ENCODE data around the gene PHETA1.
A peak's percentile ranks its signal among the peaks of the same experiment; 100 is the strongest.

The PHETA1 gene, protein sequence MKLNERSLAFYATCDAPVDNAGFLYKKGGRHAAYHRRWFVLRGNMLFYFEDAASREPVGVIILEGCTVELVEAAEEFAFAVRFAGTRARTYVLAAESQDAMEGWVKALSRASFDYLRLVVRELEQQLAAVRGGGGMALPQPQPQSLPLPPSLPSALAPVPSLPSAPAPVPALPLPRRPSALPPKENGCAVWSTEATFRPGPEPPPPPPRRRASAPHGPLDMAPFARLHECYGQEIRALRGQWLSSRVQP

DNA sequence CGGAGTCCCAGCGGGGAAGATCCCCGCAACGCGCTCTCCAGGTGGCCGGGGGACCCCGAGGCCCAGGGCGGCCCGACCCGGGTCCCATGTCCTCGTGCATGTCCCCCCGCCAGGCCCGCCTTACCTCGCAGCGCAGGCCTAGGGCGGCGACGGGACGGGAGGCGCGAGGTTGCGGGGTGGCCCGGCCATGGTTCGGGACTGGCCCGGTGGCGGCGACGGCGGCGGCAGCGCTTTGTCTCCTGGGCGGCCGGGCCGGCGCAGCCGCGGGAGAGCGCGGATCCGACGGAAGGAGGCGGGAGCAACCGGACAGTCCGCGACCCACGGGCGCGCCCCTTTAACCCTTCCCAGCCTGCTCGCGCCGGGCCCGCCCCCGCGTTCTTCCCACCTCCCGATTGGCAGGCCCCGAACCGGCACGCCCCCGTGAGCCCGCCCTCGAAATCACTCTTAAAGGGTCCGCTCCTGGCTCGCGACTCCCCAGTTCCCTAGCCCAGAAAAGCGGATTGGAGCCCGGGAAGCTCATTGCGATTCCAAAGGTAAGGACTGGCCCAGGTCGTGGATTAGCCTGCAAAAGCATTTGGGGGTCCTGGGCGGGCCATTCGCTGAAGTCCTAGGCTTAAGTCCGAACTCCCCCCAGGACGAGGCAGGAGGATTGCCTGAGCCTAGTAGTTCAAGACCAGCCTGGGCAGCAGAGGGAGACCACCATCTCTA is at the start of gene PHETA1:
Gene PHETA1 (minus strand): TSS at position 308 of the 708 bp plus-strand sequence. CDS start 5,668 bp downstream, outside the sequence.
- DNase-seq = peak; percentile 78

DNA sequence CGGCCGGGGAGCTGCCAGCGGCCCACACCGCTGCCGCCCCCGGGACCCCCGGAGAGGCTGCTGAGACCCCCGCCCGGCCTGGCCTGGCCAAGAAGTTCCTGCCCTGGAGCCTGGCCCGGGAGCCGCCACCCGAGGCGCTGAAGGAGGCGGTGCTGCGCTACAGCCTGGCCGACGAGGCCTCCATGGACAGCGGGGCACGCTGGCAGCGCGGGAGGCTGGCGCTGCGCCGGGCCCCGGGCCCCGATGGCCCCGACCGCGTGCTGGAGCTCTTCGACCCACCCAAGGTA is 49.6 kb upstream of the PHETA1 start:
- no peak for DNase-seq

DNA sequence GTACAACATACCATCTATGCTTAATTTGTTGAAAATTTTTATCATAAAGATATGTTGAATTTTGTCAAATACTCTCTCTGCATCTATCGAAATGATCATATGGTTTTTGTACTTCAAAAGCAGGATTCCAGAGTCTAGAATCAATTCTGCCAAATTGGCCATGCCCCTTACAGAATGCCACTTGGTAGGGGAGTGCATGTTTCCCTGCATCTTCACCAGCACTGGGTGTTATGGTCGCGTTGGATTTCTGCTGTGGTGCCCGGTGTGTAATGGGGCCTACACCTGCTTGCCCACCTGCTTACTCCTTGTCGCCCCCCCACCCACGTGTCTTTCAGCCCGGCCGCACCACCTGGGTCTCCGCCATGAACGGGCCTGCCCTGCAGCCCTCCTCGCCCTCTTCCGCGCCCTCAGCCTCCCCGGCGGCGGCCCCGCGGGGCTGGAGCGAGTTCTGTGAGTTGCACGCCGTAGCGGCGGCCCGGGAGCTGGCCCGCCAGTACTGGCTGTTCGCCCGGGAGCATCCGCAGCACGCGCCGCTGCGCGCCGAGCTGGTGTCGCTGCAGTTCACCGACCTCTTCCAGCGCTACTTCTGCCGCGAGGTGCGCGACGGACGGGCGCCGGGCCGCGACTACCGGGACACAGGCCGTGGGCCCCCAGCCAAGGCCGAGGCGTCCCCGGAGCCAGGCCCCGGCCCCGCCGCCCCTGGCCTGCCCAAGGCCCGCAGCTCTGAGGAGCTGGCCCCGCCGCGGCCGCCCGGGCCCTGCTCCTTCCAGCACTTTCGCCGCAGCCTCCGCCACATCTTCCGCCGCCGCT is 49.1 kb upstream of the PHETA1 start:
- DNase-seq = no peak

DNA sequence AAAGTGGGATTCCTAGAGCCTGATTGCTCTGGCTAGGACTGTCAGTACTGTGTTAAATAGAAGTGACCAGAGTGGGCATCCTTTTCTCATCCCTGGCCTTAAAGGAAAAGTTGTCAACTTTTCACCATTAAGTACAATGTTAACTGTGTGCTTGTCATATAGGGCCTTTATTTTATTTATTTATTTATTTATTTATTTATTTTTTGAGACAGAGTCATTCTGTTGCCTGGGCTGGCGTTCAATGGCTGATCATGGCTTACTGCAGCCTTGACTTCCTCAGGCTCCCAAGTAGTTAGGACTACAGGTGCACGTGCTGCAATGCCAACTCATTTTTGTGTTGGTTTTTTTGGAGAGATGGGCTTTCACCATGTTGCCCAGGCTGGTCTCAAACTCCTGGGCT is 48.4 kb upstream of the PHETA1 start:
- no peak for DNase-seq

DNA sequence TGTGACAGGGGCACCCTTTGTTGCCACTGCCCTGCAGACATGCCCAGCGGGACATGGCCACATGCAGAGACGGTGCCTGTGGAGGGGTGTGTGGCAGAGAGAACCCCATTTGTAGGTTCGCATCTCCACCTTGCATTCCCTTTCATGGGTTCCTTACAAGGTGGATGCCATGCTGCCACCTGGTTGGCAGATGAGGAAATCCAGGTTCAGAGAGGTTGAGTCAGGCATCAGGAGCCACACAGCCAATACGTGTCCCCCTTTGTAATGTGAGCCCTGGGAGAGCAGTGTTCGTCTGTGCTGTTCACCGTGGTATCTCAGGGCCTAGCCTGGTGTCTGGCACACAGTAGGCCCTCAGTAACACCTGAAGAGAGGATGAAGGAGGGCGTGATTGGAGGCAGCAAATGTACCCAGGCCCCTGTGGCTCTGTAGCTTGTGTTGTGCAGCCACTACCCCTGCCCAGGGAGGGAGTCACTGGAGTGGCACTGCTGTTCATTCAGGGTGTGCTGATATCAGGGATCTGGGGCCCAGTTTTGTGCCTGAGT is 45.9 kb upstream of the PHETA1 start:
- DNase-seq = no peak

DNA sequence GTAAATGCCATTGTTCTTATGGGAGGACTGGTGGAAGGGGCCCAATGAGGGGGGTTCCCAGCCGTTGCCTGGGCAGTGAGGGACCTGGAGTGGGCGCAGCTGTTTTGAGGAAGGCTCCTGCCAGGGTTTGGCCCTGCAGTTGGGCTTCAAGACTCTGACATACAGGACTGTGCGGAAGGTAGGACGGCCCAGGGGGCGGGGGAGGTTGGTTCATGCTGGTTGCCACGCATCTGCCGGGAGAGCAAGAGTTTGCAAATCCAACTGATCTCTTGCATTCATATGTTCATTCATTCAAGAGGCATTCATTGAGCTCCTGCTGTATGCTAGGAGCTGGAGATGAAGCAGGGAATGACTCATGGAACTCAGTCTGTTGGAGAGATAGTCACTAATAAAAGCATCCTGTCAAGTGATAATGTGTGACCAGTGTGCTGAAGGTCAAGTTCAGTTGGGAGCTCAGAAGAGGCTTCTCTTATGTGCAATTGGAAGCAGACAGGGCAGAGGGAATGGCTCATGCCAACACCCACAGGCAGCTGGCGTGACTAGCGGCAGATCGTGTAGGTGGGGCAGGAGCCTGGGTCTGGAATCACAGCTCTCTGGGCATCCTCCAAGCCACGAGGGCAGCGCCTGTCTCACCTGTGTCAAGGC is 44.7 kb upstream of the PHETA1 start:
- DNase-seq = peak; percentile 48

DNA sequence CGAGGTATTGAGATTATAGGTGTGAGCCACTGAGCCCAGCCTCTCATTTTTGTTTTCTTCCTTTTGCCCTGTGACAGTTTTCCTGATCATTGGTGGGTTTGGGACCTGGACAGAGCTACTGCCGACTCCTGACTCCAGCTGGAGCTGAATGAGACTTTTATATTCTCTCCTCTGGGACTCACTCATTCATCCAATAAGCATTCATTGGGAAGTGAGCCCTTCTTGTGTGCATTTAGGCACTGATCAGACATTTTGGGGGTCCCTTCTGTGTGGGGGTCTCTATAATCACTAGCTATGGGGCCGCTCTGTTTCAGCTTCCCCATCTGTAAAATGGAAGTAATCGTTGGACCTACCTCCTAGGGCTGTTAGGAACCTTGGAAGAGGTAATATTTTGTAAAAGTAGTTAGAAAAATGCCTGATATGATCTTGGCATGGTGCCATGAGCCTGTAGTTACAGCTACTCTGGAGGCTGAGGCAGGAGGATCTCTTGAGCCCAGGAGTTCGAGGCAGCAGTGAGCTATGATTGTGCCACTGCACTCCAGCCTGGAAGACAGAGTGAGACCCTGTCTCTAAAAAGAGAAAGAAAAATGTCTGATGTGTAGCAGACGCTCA is 44.0 kb upstream of the PHETA1 start:
- DNase-seq = no peak

DNA sequence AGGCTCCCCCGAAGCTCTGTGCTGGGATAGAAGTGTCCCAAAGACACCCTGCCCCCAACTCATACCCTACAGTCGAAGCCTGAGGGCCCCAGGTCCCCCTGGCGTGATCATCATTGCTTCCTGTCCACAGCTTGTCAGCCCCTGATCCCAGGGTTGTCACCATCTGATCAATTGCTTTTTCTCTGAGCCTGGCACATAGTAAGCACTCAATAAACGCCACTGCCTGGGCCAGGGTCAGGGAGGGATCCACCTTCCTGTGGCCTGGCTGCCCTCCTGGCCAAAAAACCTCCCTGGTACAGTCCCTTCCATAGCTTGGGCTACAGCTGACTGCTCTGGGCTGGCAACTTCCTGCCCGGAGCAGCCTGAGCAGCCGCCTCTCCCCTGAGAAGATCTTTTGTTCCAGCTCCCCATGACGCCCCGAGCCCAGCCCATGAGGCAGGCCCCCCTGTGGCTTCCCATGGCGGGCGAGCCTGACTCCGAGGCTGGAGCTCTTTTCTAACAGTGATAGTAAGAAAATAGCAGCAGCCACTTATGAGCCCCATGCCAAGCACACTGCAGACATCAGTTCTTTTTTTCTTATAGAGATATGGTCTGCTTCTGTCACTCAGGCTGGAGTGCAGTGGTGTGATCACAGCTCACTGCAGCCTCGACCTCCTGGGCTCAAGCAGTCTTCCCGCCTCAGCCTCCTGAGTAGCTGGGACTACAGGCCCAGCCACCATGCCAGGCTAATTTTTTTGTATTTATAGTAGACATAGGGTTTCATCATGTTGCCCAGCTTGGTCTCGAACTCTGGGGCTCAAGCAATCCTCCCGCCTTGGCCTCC is 43.3 kb upstream of the PHETA1 start:
- DNase-seq = no peak

DNA sequence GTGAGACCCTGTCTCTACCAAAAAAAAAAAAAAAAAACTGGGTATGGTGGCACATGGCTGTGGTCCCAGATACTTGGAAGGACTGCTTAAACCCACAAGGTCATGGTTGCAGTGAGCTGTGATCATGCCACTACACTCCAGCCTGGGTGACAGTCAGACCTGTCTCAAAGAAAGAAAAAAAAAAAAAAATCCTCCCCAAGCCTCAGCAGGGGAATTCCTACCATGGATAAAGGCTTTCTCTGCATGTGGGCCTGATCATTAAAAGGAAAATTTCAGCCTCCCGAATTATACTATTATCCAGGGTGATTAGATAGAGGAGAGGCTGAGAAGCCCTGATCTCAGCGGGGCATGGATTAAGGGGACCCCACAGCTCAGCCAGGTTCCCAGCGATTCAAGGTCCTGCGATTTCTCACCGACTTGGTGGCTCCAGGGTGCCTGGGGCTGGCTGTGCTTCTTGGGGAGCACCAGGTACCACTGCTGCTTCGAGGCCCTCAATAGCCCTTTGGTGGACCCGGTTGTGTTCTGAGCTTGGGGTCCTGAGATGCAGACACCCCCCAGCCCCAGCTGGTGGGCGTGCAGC is 42.4 kb upstream of the PHETA1 start:
- no peak for DNase-seq

DNA sequence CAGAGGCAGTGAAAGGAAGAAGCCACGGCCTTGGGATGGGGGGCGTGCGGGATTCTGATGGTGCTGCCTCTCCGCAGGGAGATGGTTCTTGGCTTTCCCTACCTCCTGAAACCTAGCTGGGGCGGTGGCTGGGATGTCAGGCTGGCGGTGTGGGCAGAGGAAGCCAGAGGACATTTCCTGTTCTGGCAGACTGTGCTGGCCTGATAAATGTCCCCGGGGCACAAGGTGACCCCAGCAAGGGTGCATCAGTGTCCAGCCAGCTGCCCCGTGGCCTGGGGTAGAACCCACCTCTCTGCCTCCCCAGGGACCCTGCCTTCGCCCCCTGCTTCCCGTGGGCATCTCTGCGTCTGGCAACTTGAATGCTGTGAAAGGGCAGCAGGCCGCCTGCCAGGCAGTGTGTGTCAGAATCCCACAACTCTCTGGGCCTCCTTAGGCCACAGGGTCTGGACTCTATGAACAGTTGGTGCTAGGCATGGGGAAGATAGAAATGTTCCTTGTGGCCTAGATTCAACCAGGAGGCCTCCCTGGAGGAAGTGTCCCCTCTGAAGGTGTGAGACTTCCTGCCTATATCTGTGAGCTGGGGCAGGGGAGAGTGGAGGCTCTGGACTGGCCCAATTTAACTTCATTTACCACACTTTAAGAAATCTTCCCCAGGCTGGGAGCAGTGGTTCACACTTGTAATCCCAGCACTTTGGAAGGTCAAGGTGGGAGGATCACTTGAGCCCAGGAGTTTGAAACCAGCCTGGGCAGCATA is 41.7 kb upstream of the PHETA1 start:
- DNase-seq = no peak

DNA sequence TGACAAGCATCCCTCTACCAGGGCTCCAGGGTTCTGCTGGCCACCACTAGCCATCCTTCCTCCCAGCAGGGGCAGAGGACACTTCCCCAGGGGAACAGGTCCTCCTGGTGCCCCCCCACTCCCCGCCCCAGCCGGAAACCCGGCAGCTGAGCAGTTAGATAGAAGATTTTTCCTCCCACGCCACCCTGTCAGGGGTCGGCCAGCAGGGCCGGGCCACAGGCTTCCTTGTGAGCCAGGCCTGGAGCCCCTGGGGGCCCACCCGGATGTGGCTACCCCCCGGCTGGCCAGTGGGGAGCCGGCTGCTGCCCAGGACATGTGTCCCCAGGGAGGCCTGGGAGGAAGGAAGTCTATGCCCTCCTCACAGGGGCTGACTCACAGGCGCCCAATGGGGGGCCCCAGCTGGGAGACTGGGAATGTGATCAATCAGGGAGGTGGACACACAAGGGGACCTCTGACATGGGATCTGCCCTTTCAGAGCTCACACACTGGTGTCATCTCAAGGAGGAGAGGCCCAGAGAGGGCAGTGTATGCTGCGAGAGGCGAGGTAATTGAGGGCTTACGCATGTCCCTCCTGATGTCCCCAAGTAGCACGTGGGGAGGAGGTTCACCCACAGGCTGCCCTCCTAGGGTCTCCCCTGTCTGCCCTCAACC is 41.0 kb upstream of the PHETA1 start:
- DNase-seq = peak; percentile 28

DNA sequence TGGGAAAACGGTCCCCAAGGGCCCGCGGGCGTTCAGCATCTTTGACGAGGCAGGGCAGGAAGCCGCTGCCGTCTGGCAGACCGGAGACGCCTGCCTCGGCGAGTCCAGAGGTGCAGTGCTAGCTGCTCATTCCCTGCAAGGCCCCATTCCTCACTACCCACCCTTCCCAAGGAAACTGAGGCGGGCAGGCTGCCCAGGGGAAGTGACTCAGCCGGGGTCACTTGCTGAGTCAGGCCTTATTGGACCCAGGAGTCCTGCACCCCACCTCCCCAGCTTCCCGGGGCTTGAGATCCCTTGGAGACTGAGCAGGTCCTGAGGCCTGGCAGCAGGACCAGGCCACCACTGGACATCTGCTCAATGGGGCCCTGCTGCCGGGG is 40.5 kb upstream of the PHETA1 start:
- DNase-seq = no peak

DNA sequence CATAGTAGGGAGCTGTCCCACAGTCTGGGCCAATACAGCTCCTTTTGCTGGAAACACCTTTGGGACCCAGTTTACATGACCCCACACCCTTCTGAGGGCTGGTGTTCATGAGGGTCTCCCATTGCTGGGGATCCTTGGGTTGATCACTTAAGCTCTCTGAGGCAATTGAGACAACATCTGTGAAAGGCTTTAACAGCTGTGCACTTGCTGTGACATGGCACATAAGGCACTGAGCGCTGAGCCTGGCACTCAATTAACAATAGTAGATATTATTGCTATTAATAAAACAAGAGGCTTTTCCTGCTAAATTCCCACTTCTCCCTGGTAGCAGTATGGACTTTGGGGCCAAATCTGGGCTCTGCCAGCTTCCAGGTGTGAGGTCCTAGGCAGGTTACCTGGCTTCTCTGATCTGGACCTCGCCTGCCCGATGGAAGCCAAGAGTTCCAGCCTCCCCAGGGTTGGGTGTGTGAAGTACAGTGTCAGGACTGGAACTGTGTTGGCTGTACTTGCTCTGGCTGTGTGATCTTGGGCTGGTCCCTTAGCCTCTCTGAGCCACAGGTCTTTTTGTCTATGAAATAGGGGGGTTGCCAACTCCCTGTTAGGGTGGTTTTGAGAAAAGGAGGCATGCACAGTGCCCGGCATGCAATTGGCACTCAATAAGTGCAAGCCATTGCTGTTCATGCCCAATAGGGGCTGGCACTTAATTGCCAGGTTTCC is 39.9 kb upstream of the PHETA1 start:
- DNase-seq = no peak

DNA sequence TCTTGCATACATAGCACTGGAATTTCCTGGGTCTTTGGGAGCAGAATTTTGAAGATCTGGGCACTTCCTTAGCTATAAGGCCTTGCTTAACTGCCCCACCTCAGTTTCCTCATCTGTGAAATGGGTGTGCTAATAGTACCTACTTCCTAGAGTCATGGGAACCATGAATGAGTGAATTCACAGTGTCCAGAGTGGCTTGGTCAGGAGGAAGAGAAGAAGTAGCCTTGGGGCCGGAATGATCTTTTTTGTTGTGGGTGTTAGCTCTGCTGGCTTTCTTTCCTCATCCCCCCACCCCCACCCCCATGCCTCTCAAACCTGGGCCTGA is 39.2 kb upstream of the PHETA1 start:
- no peak for DNase-seq

DNA sequence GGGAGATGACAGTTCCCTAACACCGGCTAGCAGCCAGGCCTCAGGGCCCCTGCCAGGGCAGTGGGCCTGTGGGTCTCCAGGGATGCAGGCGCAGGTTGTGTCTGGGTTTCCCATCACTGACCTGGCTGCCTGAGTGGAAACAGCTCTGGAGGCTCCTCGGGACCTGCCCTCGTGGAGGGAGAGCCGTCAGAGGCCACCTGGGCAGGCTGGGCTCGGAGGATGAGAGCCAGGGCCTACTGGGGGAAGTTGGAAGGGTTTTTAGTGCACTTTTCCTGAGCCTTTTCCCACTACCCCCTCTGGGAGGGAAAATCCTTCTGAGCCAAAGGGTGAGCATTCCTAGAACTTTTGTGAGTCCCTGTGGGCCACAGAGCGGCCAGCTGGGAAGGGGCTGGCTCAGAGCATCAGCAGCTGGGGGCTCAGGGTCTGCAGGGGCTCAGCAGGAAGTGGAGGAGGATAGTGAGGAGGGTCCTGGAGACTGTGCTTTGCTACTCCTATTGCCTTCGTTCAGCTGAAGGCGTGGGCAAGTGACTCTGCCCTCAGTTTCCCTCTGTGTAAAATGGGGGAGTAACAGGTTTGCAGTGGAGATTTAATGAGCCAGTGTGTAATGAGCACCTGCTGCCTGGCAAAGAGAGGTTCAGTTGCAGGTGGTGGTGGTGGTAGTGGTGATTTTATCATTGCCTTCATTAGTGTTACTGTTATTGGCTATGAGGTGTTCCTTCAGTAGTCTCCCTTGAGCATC is 38.7 kb upstream of the PHETA1 start:
- DNase-seq = no peak

DNA sequence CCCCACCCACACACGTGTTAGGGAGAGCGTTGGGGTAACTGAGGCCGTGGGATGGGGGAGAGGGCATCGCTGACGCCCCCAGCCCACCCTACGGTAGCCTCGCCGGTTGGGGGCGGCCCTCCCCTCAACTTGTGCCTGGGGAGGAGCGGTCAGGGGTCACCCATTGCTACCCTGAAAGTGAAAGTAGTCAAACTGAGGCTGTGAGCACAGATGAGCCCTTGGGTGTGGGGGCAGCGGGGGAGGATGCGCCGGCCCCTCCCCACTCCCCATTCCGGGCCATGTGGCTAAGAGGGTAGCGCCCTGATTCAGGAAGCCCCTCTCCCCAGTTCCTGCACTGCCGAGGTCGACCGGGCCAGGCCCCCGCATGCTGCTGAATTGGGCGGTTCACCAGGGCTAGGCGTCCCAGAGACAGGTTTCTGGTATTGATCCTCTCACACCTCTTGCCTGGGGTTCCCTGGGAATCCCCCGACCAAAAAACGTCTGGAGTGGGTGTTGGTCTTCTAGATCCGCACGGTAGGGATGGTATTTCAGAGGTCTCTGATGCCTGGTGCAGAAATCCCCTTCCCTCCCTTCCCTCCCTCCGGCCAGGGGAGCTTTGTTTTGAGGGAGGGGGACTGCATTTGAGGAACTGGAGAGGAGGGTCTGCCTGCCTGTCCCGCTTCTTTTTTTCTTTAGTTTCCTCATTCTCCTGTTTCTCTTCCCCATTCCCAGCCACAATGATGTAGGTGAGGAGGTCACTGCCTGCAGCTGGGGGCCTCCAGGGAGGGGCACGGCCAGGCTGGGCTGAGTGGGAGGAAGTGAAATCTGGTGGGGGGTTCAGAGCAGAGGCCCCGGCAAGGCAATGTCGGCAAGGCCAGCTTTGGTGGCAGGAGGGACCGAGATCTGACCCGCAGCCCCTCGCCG is 37.8 kb upstream of the PHETA1 start:
- DNase-seq = no peak

DNA sequence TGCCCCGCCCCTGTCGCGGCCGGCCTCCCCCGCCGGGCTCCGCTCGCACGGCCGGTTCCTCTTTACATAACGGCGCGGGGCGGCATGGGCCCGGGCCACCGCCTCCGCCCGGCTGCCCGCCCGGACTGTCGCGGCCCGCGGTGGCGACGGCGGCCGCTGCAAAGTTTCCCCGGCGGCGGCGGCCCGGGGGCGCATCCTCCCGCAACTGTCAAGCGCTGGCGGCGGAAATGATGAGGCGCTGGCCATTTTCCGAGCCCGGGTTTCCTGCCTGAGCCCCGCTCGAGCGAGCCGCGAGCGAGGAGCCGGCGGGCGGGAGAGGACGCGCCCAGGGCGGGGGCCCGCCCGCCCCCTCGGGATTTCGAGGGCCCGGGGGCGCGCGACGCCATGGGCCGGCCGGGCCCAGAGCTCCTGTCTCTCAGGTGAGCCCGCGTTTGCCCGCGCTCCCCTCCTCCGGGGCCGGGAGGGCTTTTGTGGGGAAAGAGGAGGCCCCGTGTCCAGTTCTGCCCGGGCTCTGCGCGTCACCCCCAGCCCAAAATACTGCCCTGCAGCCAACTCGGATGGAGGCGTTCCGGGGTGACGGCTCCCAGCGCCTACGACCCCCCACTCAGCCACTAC is 37.1 kb upstream of the PHETA1 start, which contains the start of gene SH2B3:
Gene SH2B3 (plus strand): TSS at position 65 of the 615 bp plus-strand sequence. CDS start 12,223 bp downstream, outside the sequence.
- DNase-seq = peak; percentile 62
